Caco-2 (cell line): Measurements from ENCODE around the gene SLC12A1. TPM values are rescaled to one million over a fixed set of nuclear protein-coding genes. Genes with fewer than 3 reads are reported as not detected.

Source experiments
- BruUV-seq: library from RNA; stranded (reverse); fragments of 400-500 nt; replicated peaks from 2 replicates; lab custom pipeline; 2021; lab: Mats Ljungman, UMichigan
- CTCF ChIA-PET: fragments of 300-600 bp; sonication (Branson Sonifier 250); formaldehyde crosslinking; loops from one replicate; lab custom pipeline; 2022; ENCODE audit warnings: antibody characterized with exemption; lab: Charles Lee
- POLR2A ChIA-PET: fragments of 300-600 bp; sonication (Branson Sonifier 250); formaldehyde crosslinking; loops from one replicate; lab custom pipeline; 2022; ENCODE audit warnings: antibody characterized with exemption; lab: Charles Lee
- DNase-seq, 2 experiments: peaks; one replicate each; pipeline versions ENCODE4 v3.0.0 to v3.0.0-alpha.2; 2020 to 2022
- H3K27me3 ChIP-seq: replicated peaks from 2 replicates; pipeline ENCODE4 v1.6.0; 2011; ENCODE audit warnings: low read length; ENCODE audit not compliant: control insufficient read depth, insufficient read depth
- H3K36me3 ChIP-seq: 2 replicates; pipeline ENCODE4 v1.5.1; 2011; ENCODE audit warnings: low read length; ENCODE audit not compliant: control insufficient read depth, insufficient read depth
- H3K4me1 ChIP-seq: fragments of 250-450 bp; sonication (Bioruptor Pico); 2 replicates; pipeline ENCODE4 v1.5.1; 2020; ENCODE audit warnings: mild to moderate bottlenecking
- H3K4me3 ChIP-seq: 2 replicates; pipeline ENCODE4 v1.5.1; 2011; ENCODE audit warnings: low read depth, mild to moderate bottlenecking, control low read depth, low read length
- H3K9me3 ChIP-seq: fragments of 250-450 bp; sonication (Bioruptor Pico); 2 replicates; pipeline ENCODE4 v1.5.1; 2020; ENCODE audit warnings: mild to moderate bottlenecking, moderate library complexity
- H3K27ac Mint-ChIP-seq: one replicate; pipeline ENCODE4 v1.8.0; 2022; ENCODE audit warnings: mixed read lengths; ENCODE audit not compliant: unreplicated experiment
- H3K27me3 Mint-ChIP-seq: one replicate; pipeline ENCODE4 v1.8.0; 2022; ENCODE audit warnings: mixed read lengths; ENCODE audit not compliant: insufficient read depth, unreplicated experiment
- H3K36me3 Mint-ChIP-seq: one replicate; pipeline ENCODE4 v1.8.0; 2022; ENCODE audit warnings: mild to moderate bottlenecking, mixed read lengths; ENCODE audit not compliant: insufficient read depth, unreplicated experiment
- H3K4me1 Mint-ChIP-seq: one replicate; pipeline ENCODE4 v1.8.0; 2022; ENCODE audit warnings: low read depth, mixed read lengths; ENCODE audit not compliant: unreplicated experiment
- H3K4me3 Mint-ChIP-seq: one replicate; pipeline ENCODE4 v1.8.0; 2022; ENCODE audit warnings: mild to moderate bottlenecking, moderate library complexity, mixed read lengths; ENCODE audit not compliant: unreplicated experiment
- H3K9me3 Mint-ChIP-seq: one replicate; pipeline ENCODE4 v1.8.0; 2022; ENCODE audit warnings: mixed read lengths; ENCODE audit not compliant: unreplicated experiment
- intact Hi-C: fragments of 100-400 bp; cut with micrococcal nuclease; formaldehyde crosslinking; loops from one replicate; pipeline ENCODE4 v1.10.0; 2022; ENCODE audit not compliant: unreplicated experiment
- total RNA-seq: library from RNA; stranded (reverse); gene quantifications from 2 replicates; pipeline ENCODE4 v1.2.3, GENCODE V29; 2022
- TF ChIP-seq, protein P1 (sequence below), 2 experiments: fragments of 200-600 bp in 1 of 2; IDR thresholded peaks; 1 replicate in 1 of 2; 2 replicates in 1 of 2; pipeline versions ENCODE4 v1.5.1 to v1.8.0; 2011 to 2022; ENCODE audit warnings: antibody characterized with exemption in 1 of 2, control low read depth in 1 of 2, inconsistent platforms in 1 of 2, low read depth in 1 of 2, low read length in 1 of 2, mild to moderate bottlenecking in 1 of 2, moderate library complexity in 1 of 2; ENCODE audit not compliant: insufficient read depth in 1 of 2, severe bottlenecking in 1 of 2, unreplicated experiment in 1 of 2

Gene SLC12A1
- total RNA-seq, 1 experiment from 2014 or later = not detected

DNA sequence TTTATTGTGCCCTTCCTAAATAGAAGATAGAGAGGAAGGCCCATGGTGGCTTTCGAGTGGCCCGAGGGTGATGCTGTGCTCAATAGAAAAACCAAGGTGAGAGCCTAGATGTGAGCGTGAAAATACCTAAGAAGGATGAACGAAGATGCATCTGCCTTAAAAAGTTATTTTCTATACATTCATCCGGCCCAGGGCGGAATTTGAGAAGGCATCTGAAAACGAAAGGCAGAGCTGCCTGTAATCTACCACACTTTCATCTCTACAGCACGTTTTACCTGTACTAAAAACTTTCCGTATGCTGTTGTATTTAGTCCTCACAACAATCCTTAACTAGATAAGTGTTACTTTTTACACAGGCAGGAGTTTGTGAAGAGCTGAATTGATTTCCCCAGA is 126.5 kb downstream of the SLC12A1 start:
- H3K27me3 ChIP-seq = no peaks in the 10 kb centered on the region
- no peaks in the 10 kb centered on the region for H3K36me3 ChIP-seq
- H3K4me1 Mint-ChIP-seq = peaks cover 16% of the 10 kb centered on the region
- H3K4me3 Mint-ChIP-seq = peak overlapping the region; percentile 99
- BruUV-seq = TSS peak; percentile 59
- H3K4me1 ChIP-seq = 0 out of 2 replicates have a peak, but pooled peaks cover 3% of the 10 kb centered on the region
- CTCF ChIA-PET = no interaction called here
- DNase-seq = no peak
- H3K27ac Mint-ChIP-seq = peak overlapping the region; percentile 98
- H3K9me3 Mint-ChIP-seq = no peaks in the 10 kb centered on the region
- H3K27me3 Mint-ChIP-seq = no peaks in the 10 kb centered on the region
- no peaks in the 10 kb centered on the region for H3K9me3 ChIP-seq
- H3K36me3 Mint-ChIP-seq = peaks cover 27% of the 10 kb centered on the region
- H3K4me3 ChIP-seq = peak overlapping the region; percentile 92
- POLR2A ChIA-PET = no interaction called here
- TF ChIP-seq, protein P1, sequence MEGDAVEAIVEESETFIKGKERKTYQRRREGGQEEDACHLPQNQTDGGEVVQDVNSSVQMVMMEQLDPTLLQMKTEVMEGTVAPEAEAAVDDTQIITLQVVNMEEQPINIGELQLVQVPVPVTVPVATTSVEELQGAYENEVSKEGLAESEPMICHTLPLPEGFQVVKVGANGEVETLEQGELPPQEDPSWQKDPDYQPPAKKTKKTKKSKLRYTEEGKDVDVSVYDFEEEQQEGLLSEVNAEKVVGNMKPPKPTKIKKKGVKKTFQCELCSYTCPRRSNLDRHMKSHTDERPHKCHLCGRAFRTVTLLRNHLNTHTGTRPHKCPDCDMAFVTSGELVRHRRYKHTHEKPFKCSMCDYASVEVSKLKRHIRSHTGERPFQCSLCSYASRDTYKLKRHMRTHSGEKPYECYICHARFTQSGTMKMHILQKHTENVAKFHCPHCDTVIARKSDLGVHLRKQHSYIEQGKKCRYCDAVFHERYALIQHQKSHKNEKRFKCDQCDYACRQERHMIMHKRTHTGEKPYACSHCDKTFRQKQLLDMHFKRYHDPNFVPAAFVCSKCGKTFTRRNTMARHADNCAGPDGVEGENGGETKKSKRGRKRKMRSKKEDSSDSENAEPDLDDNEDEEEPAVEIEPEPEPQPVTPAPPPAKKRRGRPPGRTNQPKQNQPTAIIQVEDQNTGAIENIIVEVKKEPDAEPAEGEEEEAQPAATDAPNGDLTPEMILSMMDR (IDR thresholded peaks at IDR 0.05; ENCODE audit: insufficient read depth in 1 of 2, low read depth in 1 of 2, low read length in 1 of 2, severe bottlenecking in 1 of 2, unreplicated experiment in 1 of 2) = no peak
- intact Hi-C loops = loop anchor here (10.0 kb wide), 1 partner anchor 712 kb away; the partner anchor contains the start of gene SECISBP2L

GRCh38 chr15:48333540-48333939 is 127.4 kb downstream of the SLC12A1 start:
- H3K4me3 ChIP-seq = no peak overlapping the region
- Mint-ChIP-seq H3K9me3 (no peaks in the 10 kb centered on the region), H3K27me3 (no peaks in the 10 kb centered on the region), H3K27ac (no peak overlapping the region), H3K4me3 (peak overlapping the region; percentile 99), H3K4me1 (peaks cover 16% of the 10 kb centered on the region), H3K36me3 (peaks cover 36% of the 10 kb centered on the region)
- H3K9me3 ChIP-seq = no peaks in the 10 kb centered on the region
- intact Hi-C loops = loop anchor here (10.0 kb wide), 1 partner anchor 711 kb away; the partner anchor contains the start of gene SECISBP2L
- no TSS peak for BruUV-seq
- no peaks in the 10 kb centered on the region for H3K27me3 ChIP-seq
- H3K36me3 ChIP-seq = no peaks in the 10 kb centered on the region
- DNase-seq = no peak
- ChIA-PET CTCF (no interaction called here), POLR2A (no interaction called here)
- 0 out of 2 replicates have a peak, but pooled peaks cover 3% of the 10 kb centered on the region for H3K4me1 ChIP-seq
- TF ChIP-seq, protein P1 (IDR thresholded peaks at IDR 0.05; ENCODE audit: insufficient read depth in 1 of 2, low read depth in 1 of 2, low read length in 1 of 2, severe bottlenecking in 1 of 2, unreplicated experiment in 1 of 2) = no peak

GRCh38 chr15:48334260-48334659 is 128.2 kb downstream of the SLC12A1 start:
- BruUV-seq = no TSS peak

More at GRCh38 chr15:48334260-48334659, 128.2 kb downstream of the SLC12A1 start:
- H3K4me3 Mint-ChIP-seq = no peak overlapping the region
- Histone ChIP-seq H3K36me3 (no peaks in the 10 kb centered on the region), H3K4me1 (0 out of 2 replicates have a peak, but pooled peaks cover 3% of the 10 kb centered on the region), H3K9me3 (no peaks in the 10 kb centered on the region), H3K4me3 (no peak overlapping the region), H3K27me3 (no peaks in the 10 kb centered on the region)
- no peak for DNase-seq
- H3K27me3 Mint-ChIP-seq = no peaks in the 10 kb centered on the region
- TF ChIP-seq, protein P1 (IDR thresholded peaks at IDR 0.05; ENCODE audit: insufficient read depth in 1 of 2, low read depth in 1 of 2, low read length in 1 of 2, severe bottlenecking in 1 of 2, unreplicated experiment in 1 of 2) = no peak
- ChIA-PET POLR2A (no interaction called here), CTCF (no interaction called here)
- intact Hi-C loops = loop anchor here (10.0 kb wide), 1 partner anchor 711 kb away; the partner anchor contains the start of gene SECISBP2L
- H3K4me1 Mint-ChIP-seq = peaks cover 16% of the 10 kb centered on the region
- no peak overlapping the region for H3K27ac Mint-ChIP-seq
- H3K36me3 Mint-ChIP-seq = peaks cover 40% of the 10 kb centered on the region
- no peaks in the 10 kb centered on the region for H3K9me3 Mint-ChIP-seq
